PC-3 (cell line): ENCODE results near the gene SMARCD1.

Experiments
- EZH2 ChIP-seq: fragments of 300-600 bp; sonication (generic); IDR thresholded peaks from one replicate; pipeline ENCODE4 v1.6.1; 2017; ENCODE audit warnings: antibody characterized with exemption, mild to moderate bottlenecking, low read length; ENCODE audit not compliant: unreplicated experiment
- TF ChIP-seq, protein P1 (sequence below): fragments of 300-600 bp; sonication (generic); conservative IDR thresholded peaks from 2 replicates; pipeline ENCODE4 v1.5.1; 2017; ENCODE audit warnings: antibody characterized with exemption, low read depth, mild to moderate bottlenecking, low read length

DNA sequence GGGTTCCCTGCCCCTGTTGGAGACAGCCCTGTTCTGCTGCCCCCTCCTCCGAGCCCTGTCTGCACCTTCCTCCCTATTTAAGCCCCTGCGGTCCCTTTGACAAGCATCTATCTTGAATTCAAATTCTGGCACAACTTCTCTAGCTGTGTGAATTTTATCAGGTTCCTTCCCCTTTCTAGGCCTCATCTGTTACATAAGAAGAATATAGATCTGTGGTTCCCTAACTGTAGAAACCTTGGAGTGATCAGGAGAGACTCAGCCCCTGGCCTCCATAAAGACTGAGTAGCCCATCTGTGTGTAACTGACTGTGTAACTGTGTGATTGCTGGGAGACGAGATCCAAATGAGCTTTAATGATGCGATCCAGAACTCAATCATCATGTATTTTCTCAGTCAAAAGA, 46.8 kb upstream of the SMARCD1 start:
- TF ChIP-seq, protein P1, sequence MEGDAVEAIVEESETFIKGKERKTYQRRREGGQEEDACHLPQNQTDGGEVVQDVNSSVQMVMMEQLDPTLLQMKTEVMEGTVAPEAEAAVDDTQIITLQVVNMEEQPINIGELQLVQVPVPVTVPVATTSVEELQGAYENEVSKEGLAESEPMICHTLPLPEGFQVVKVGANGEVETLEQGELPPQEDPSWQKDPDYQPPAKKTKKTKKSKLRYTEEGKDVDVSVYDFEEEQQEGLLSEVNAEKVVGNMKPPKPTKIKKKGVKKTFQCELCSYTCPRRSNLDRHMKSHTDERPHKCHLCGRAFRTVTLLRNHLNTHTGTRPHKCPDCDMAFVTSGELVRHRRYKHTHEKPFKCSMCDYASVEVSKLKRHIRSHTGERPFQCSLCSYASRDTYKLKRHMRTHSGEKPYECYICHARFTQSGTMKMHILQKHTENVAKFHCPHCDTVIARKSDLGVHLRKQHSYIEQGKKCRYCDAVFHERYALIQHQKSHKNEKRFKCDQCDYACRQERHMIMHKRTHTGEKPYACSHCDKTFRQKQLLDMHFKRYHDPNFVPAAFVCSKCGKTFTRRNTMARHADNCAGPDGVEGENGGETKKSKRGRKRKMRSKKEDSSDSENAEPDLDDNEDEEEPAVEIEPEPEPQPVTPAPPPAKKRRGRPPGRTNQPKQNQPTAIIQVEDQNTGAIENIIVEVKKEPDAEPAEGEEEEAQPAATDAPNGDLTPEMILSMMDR = no peak
- no peak for TF ChIP-seq EZH2
